ENCODE data around the gene TMEM41A. TPM values are rescaled to one million over a fixed set of nuclear protein-coding genes. Genes with fewer than 3 reads are reported as not detected.
A peak's percentile ranks its signal among the peaks of the same experiment; 100 is the strongest.

Gene TMEM41A
- total RNA-seq, 1 donor from 2014 or later = 21.5 TPM

- no peak for DNase-seq (ENCODE audit: low read depth)
- Histone ChIP-seq H3K9me3 (ENCODE audit: insufficient read depth, low read depth, low read length) (no peaks in the 10 kb centered on the region), H3K27me3 (ENCODE audit: insufficient read depth, low read length) (no peaks in the 10 kb centered on the region), H3K4me2 (ENCODE audit: low read length) (no peak overlapping the region), H3K4me3 (ENCODE audit: insufficient read depth, low read depth, low read length) (no peak overlapping the region), H3K27ac (ENCODE audit: low read depth, low read length) (no peak overlapping the region), H3K79me2 (ENCODE audit: insufficient read depth, low read length) (no peaks in the 10 kb centered on the region), H2AFZ (ENCODE audit: low read depth, low read length) (no peak overlapping the region), H3K9ac (ENCODE audit: low read length) (no peak overlapping the region), H4K20me1 (ENCODE audit: insufficient read depth, low read length) (no peaks in the 10 kb centered on the region), H3K4me1 (ENCODE audit: insufficient read depth, low read length) (no peaks in the 10 kb centered on the region), H3K36me3 (ENCODE audit: insufficient read depth, low read length) (peaks cover 16% of the 10 kb centered on the region)
- no peaks in the 10 kb centered on the region for H3K9me3 Mint-ChIP-seq (ENCODE audit: unreplicated experiment)
- H3K4me1 Mint-ChIP-seq (ENCODE audit: low read depth, unreplicated experiment) = no peaks in the 10 kb centered on the region
- TF ChIP-seq EZH2 (IDR thresholded peaks at IDR 0.05; ENCODE audit: insufficient read depth, low read length) = no peak
- no peak for TF ChIP-seq CTCF (IDR thresholded peaks at IDR 0.05; ENCODE audit: insufficient read depth, low read depth, low read length)
- H3K36me3 Mint-ChIP-seq (ENCODE audit: low read depth, unreplicated experiment) = peaks cover 25% of the 10 kb centered on the region
- no peaks in the 10 kb centered on the region for H3K27me3 Mint-ChIP-seq (ENCODE audit: low read depth, unreplicated experiment)
- peak overlapping the region; percentile 50 for H3K4me3 Mint-ChIP-seq (ENCODE audit: unreplicated experiment)
- FAIRE-seq = no peak
- no peak overlapping the region for H3K27ac Mint-ChIP-seq (ENCODE audit: unreplicated experiment)
Observed at GRCh38 chr3:185489462-185489861, 9.4 kb downstream of the TMEM41A start.

GRCh38 chr3:185488465-185488864 lies 10.4 kb downstream of the TMEM41A start:
- Histone ChIP-seq H3K4me3 (ENCODE audit: insufficient read depth, low read depth, low read length) (no peak overlapping the region), H3K79me2 (ENCODE audit: insufficient read depth, low read length) (no peaks in the 10 kb centered on the region), H3K4me1 (ENCODE audit: insufficient read depth, low read length) (no peaks in the 10 kb centered on the region), H3K9ac (ENCODE audit: low read length) (no peak overlapping the region), H2AFZ (ENCODE audit: low read depth, low read length) (no peak overlapping the region), H3K27ac (ENCODE audit: low read depth, low read length) (no peak overlapping the region), H3K36me3 (ENCODE audit: insufficient read depth, low read length) (peaks cover 15% of the 10 kb centered on the region), H3K4me2 (ENCODE audit: low read length) (no peak overlapping the region), H3K9me3 (ENCODE audit: insufficient read depth, low read depth, low read length) (no peaks in the 10 kb centered on the region), H3K27me3 (ENCODE audit: insufficient read depth, low read length) (no peaks in the 10 kb centered on the region), H4K20me1 (ENCODE audit: insufficient read depth, low read length) (no peaks in the 10 kb centered on the region)
- no peak for TF ChIP-seq EZH2 (IDR thresholded peaks at IDR 0.05; ENCODE audit: insufficient read depth, low read length)
- no peak for TF ChIP-seq CTCF (IDR thresholded peaks at IDR 0.05; ENCODE audit: insufficient read depth, low read depth, low read length)
- Mint-ChIP-seq H3K27ac (ENCODE audit: unreplicated experiment) (no peak overlapping the region), H3K4me3 (ENCODE audit: unreplicated experiment) (no peak overlapping the region), H3K36me3 (ENCODE audit: low read depth, unreplicated experiment) (peaks cover 20% of the 10 kb centered on the region), H3K27me3 (ENCODE audit: low read depth, unreplicated experiment) (no peaks in the 10 kb centered on the region), H3K4me1 (ENCODE audit: low read depth, unreplicated experiment) (no peaks in the 10 kb centered on the region), H3K9me3 (ENCODE audit: unreplicated experiment) (no peaks in the 10 kb centered on the region)
- DNase-seq (ENCODE audit: low read depth) (no peak), FAIRE-seq (no peak)

GRCh38 chr3:185486394-185486793 lies 12.4 kb downstream of the TMEM41A start:
- no peaks in the 10 kb centered on the region for H4K20me1 ChIP-seq (ENCODE audit: insufficient read depth, low read length)
- H3K4me3 Mint-ChIP-seq (ENCODE audit: unreplicated experiment) = no peak overlapping the region
- DNase-seq (ENCODE audit: low read depth) = no peak
- H3K9ac ChIP-seq (ENCODE audit: low read length) = no peak overlapping the region
- peaks cover 8% of the 10 kb centered on the region for H3K36me3 ChIP-seq (ENCODE audit: insufficient read depth, low read length)
- no peaks in the 10 kb centered on the region for H3K79me2 ChIP-seq (ENCODE audit: insufficient read depth, low read length)
- H3K27ac ChIP-seq (ENCODE audit: low read depth, low read length) = no peak overlapping the region
- H3K27me3 Mint-ChIP-seq (ENCODE audit: low read depth, unreplicated experiment) = no peaks in the 10 kb centered on the region
- H3K9me3 Mint-ChIP-seq (ENCODE audit: unreplicated experiment) = no peaks in the 10 kb centered on the region
- H3K4me1 Mint-ChIP-seq (ENCODE audit: low read depth, unreplicated experiment) = no peaks in the 10 kb centered on the region
- no peak overlapping the region for H3K4me3 ChIP-seq (ENCODE audit: insufficient read depth, low read depth, low read length)
- no peaks in the 10 kb centered on the region for H3K9me3 ChIP-seq (ENCODE audit: insufficient read depth, low read depth, low read length)
- H3K4me1 ChIP-seq (ENCODE audit: insufficient read depth, low read length) = no peaks in the 10 kb centered on the region
- no peak overlapping the region for H3K4me2 ChIP-seq (ENCODE audit: low read length)
- no peaks in the 10 kb centered on the region for H3K27me3 ChIP-seq (ENCODE audit: insufficient read depth, low read length)
- no peak for FAIRE-seq
- H3K27ac Mint-ChIP-seq (ENCODE audit: unreplicated experiment) = no peak overlapping the region
- TF ChIP-seq EZH2 (IDR thresholded peaks at IDR 0.05; ENCODE audit: insufficient read depth, low read length) (no peak), CTCF (IDR thresholded peaks at IDR 0.05; ENCODE audit: insufficient read depth, low read depth, low read length) (no peak)
- peaks cover 24% of the 10 kb centered on the region for H3K36me3 Mint-ChIP-seq (ENCODE audit: low read depth, unreplicated experiment)
- no peak overlapping the region for H2AFZ ChIP-seq (ENCODE audit: low read depth, low read length)
